ENCODE results near the gene GCNT3.
A peak's percentile ranks its signal among the peaks of the same experiment; 100 is the strongest.

The GCNT3 gene

DNA sequence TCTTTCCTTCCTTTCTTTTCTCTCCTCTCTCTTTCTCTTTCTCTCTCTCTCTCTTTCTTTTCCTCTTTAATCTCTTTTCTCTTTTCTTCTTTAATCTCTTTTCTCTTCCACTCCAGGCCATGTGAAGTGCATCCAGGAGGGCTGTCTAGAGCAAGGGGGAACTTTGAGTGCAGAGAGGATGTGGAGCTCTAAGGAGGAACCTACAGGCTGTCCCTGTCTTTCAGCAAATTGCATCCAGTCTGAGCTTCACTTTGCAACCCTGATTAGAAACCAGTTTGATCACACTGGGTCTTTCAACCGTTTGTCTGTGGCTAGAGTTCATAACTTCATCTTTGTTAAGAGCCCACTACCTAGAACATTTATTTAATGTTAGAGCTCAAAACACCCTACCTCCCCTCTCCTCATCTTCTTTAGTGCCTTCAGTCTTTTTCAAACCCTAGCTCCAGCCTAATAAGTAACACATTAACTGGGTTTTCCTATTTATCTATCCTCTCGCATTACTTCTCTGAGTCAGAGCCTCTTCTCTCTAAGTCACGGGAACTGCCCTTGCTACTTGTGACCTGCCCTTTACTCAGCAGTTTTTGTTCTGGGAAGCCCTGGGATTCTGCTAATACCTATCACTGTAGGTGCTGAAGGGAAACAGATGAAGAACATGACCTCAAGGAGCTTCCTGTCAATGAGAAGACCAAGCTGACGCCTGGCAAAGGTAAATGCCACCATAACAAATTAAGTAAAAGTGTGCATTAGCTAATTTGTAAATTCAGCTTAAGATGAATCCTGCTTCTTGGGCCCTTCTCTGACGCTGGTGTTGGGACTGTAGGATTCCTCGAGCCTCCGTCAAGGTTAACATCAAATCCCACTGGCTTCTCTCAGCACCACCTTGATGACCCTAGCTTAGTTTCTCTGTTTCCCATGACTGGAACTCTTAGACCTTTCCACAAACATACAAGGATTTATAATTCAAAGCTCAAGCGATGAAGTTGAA, at the start of gene GCNT3:
GCNT3 (plus strand) TSS at position 508 of the 985 bp plus-strand sequence. CDS start 6,456 bp downstream, outside the sequence.
- DNase-seq, result no peak

GRCh38 chr15:59562448-59563186, 49.0 kb upstream of the GCNT3 start:
- DNase-seq, result no peak

GRCh38 chr15:59565299-59565698, 46.3 kb upstream of the GCNT3 start:
- DNase-seq, result no peak

- DNase-seq, result no peak
Observed at GRCh38 chr15:59567324-59567723, 44.3 kb upstream of the GCNT3 start.

DNA sequence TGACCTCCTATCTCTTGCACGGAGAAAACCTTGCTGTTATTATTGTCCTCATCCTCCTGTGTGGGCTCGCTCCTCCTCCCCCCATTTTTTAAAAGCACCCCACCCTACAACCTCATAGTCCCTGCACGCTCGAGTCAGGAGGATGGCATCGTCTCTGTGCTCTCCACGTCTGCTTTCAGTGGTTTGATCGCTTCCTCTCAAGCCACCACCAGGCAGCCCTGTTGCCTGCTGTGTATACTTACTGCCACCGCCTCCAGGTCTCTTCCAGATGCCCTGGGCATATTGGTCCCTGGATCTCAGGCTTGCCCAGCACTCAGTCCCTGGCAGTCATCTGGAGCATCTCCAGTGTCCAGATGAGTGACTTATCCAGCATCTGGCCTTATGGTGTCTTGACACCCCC, 42.1 kb upstream of the GCNT3 start:
- DNase-seq, result no peak

GRCh38 chr15:59570315-59570714, 41.3 kb upstream of the GCNT3 start:
- peak; percentile 2 for DNase-seq

DNA sequence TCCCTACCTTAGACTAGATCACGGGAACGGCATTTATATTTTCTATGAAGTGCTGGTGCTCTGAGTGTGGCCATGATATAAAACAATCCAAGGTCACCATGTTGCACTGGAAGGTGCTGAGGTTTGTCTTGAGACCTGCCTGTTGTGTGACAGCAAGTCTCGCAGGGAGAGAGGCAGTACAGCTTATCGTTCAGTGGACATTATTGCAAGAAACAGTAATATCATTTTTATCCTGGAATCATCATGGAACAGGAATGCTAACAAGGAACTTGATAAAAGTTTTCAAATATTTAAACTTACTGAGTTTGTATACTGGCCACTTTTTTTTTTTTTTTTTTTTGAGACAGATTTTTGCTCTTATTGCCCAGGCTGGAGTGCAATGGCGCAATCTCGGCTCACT, 40.0 kb upstream of the GCNT3 start:
- DNase-seq, result no peak

DNA sequence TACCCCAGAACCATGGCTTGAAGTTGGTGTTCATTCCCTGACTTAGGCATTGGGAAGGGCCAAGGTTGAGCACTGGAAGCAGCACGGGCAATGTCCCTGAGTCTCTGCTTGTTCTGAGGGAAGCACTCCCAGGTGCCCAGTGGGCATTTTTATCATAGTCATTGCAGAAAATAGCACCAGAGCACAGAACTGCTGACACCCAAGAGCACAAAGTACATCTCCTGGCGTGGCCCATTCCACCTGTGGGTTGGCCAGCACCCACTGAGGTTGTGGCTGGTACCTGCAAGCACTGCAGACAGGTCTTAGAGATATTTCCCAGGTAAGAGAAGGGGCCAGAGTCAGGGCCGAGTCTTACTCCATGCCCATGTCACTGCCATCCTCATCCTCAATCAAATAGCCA, 28.5 kb upstream of the GCNT3 start:
- DNase-seq, result no peak

GRCh38 chr15:59587085-59587826, 24.3 kb upstream of the GCNT3 start:
- no peak for DNase-seq

GRCh38 chr15:59590027-59590426, 21.6 kb upstream of the GCNT3 start:
- no peak for DNase-seq

DNA sequence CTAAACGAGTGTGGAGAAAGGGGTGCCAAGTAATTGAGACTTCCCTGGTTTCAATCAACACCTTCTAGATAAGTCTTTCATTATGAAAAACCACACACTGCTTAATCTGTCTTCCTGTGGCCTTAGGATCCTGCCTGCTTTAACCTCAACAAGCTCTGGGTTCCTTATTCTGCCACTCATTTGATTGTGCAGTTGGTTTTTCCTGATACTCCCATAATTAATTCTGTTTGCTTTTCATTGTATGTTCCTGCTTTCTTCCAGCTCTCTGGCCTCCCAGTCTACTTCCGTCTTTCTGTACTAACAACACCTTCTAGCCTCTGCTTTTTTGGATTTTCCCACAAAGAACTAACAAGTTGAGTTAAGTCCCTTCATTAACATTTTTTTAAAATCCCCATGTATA, 20.2 kb upstream of the GCNT3 start:
- DNase-seq, result no peak

DNA sequence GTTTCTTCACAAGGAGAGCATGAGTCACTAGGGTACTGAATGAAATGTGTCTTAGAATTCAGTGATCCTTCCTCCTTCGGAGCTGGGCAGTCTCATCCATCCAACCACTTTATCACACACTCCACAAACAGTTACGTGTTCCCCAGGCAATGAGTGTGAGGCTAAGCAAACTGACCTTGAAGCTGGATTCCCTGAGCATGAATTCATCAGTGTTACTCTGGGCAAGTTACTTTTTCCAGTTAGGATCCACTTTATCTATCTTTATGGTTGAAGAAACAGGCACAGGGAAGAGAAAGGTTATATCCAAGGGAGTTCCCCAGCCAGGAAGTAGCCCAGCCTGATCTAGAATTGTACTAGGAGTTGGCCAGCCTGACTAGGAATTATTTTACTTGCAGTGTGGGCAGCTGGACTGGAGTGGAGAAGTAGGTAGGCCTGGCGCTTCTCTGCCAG, 17.1 kb upstream of the GCNT3 start:
- DNase-seq, result peak; percentile 30

GRCh38 chr15:59594991-59595390, 16.6 kb upstream of the GCNT3 start:
- DNase-seq, result no peak

DNA sequence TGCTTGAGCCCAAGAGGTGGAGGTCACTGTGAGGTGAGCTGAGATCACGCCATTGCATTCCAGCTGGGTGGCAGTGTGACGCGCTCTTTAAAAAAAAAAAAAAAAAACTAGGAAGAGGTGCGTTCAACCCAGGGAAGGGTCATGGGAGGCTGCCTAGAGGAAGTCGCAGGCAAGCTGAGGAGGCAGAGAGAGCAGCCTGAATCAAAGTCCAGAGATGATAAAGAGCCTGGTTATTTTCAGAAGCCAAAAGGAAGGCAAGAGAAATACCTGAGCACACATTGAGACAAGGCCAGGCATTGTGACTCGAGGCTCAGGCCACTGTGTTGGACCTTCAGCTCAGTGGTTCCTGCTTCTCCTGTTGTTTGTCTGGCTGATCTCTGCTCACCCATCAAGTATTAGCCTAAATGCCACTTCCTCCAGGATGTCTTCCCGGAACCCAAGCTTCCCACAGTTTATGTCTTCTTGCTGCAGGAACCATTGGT, 16.1 kb upstream of the GCNT3 start:
- DNase-seq, result no peak

GRCh38 chr15:59596640-59597039, 14.9 kb upstream of the GCNT3 start:
- DNase-seq, result no peak

DNA sequence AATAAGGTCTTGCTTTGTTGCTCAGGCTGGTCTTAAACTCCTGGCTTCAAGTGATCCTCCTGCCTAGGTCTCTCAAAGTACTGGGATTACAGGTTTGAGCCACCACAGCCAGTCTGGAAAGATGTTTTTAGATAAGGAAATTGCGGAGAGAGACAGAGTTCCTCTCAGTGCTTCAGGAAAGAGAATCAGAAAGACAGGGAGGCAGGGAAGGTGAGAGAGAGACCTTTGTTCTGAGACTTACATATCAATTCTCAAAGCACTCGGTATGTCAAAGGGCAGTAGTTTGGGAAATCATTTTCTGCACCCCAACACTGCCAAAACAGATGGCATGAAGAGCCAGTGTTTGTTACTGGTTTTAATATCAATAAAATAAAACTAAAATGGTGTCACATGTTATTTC, 13.1 kb upstream of the GCNT3 start:
- no peak for DNase-seq

- DNase-seq, result no peak
Observed at GRCh38 chr15:59605994-59606393, 5.6 kb upstream of the GCNT3 start.

DNA sequence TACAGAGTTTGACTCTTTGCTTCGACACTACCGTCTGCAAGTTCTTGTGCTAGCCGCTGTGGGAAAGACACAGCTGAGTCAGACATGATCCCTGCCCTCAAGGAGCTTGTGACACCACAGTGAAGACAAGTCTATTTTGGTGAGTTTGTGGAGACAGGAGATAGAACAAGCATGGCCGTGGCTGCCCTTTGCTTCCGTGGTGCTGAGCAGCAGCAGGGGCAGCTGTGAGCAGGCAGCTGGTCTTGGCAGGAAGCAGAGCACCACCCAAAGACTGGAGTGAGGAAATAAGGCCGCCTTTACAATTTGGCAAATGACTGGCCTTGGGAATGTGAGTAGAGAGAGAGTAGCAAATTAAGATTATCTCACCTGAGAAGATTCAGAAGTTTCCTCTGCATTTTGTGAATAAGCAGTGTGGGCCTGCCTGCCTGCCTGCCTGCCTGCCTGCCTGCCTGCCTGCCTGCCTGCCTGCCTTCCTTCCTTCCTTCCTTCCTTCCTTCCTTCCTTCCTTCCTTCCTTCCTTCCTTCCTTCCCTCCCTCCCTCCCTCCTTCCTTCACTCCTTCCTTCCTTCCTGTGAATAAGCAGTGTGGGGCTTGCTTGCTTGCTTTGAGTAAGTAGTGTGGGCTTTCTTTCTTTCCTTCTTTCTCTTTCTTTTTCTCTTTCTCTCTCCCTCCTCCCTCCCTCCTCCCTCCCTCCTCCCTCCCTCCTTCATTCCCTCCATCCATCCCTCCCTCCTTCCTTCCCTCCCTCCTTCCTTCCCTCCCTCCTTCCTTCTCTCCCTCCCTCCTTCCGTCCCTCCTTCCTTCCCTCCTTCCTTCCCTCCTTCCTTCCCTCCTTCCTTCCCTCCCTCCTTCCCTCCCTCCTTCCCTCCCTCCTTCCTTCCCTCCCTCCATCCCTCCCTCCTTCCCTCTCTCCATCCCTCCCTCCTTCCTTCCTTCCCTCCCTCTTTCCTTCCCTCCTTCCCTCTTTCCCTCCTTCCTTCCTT, 1.6 kb upstream of the GCNT3 start:
- no peak for DNase-seq

DNA sequence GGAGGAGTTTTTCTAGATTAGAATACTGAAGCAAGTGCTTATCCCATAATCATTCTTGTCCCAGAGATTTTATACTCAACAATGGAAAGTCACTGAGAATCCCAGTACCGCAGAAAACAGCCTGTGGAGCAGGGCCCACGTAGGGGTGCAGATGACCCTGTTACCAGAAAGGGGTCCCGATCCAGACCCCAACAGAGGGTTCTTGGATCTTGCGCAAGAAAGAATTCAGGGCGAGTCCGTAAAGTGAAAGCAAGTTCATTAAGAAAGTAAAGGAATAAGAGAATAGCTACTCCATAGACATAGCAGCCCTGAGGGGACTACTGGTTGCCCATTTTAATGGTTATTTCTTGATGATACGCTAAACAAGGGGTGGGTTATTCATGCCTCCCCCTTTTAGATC, 2.6 kb downstream of the GCNT3 start:
- no peak for DNase-seq

DNA sequence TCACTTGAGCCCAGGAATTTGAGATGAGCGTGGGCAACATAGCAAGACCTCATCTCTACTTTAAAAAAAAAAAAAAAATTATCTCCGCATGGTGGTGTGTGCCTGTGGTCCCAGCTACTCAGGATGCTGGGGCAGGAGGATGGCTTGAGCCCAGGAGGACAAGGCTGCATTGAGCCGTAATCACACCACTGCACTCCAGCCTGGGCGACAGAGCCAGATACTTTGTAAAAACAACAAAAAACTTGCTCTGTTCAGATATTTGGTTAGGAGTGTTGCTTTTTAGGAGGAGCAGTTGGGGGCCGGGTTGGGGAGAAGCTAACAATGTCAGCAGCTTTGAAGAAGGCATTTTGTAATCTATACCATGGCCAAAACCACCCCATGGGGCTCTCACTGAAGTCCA, 4.1 kb downstream of the GCNT3 start:
- no peak for DNase-seq

- no peak for DNase-seq
Observed at GRCh38 chr15:59616379-59616778, 4.8 kb downstream of the GCNT3 start.

- DNase-seq, result no peak
Observed at GRCh38 chr15:59618406-59618805, 6.8 kb downstream of the GCNT3 start.
